ENCODE results near the gene FRMD1.

FRMD1 gene

DNA sequence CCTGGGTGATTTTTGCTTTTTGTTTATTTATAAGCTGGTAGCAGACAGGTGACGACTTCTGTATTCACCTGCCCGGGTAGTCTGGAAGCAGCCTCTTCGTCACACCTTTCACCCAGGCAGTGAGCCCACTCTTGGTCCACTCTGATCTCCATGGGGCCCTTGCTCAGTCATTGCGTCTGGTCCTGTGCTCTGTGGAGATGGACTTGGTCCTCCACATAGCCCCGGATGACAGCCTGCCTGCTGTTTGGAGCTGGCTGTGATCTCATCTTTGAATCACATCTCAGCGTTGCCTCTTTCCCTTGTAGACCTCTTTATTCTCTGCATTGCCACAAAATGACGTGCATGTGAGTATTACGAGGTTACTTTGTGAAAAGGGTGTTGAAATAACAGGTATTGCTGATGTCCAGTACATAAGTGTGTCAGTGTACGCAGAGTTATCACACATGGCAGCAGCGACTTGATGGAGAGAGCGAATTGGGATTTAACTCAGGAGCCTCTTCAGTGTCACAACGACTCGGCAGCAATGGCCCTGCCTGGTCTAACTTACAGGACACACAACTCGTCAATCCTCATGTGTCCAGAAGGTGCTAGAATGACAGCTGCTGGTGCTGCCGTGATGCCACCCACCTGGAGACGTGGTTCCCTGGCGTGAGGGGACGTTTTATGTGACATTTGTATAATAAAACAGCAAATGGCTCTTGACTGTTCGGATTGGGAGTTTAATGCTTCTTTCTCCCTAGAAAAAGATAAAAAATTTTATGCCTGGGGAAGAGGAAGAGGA is 24.2 kb upstream of the FRMD1 start:
- Mint-ChIP-seq H3K4me1 (ENCODE audit: low read depth) (no peaks in the 10 kb centered on the region), H3K4me3 (no peak overlapping the region), H3K27ac (no peak overlapping the region), H3K9me3 (no peaks in the 10 kb centered on the region), H3K27me3 (ENCODE audit: low read depth) (peaks cover 27% of the 10 kb centered on the region), H3K36me3 (ENCODE audit: low read depth) (no peaks in the 10 kb centered on the region)
- DNase-seq (ENCODE audit: low spot score), result no peak

- no peak for DNase-seq (ENCODE audit: low spot score)
- no peak overlapping the region for H3K27ac Mint-ChIP-seq
- peaks cover 27% of the 10 kb centered on the region for H3K27me3 Mint-ChIP-seq (ENCODE audit: low read depth)
- H3K9me3 Mint-ChIP-seq, result no peaks in the 10 kb centered on the region
- H3K4me1 Mint-ChIP-seq (ENCODE audit: low read depth), result no peaks in the 10 kb centered on the region
- no peak overlapping the region for H3K4me3 Mint-ChIP-seq
- H3K36me3 Mint-ChIP-seq (ENCODE audit: low read depth), result no peaks in the 10 kb centered on the region
Measured at GRCh38 chr6:168102315-168102985, 23.4 kb upstream of the FRMD1 start.

DNA sequence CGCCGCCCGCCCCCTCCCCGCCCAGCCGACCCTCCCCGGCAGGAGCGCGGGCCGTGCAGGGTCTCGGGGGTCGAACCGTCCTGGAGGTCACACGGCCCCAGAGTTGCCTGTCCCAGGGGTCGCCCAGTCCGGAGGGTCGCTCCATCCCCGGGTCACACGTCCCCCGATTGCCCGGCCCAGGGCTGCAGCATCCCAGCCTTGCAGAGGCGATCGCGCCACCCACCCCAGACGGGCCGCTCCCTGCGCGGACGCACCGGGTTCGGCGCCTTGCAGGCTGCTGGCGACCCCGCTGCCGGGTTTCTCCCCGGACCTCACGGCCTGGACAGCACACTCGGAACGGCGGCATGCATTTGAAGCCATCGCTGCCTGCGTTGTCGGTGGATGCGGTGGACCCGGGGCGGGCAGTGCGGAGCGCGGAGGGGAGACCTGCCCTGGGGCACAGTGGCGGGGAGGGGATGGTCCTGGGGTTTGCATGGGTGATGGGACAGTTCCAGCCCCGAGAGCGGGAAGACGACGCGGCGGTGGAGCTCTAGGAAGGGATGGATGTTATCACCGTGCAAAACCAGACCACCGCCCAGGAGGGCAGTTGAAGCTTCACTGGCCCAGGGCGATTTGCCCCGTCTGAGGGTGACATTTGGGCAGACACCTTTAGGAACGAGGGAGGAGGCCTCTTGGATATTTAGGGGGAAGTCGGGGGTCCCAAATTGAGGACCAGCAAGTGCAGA is 22.7 kb upstream of the FRMD1 start:
- no peak overlapping the region for H3K4me3 Mint-ChIP-seq
- DNase-seq (ENCODE audit: low spot score), result no peak
- H3K36me3 Mint-ChIP-seq (ENCODE audit: low read depth), result no peaks in the 10 kb centered on the region
- H3K27ac Mint-ChIP-seq, result no peak overlapping the region
- no peaks in the 10 kb centered on the region for H3K4me1 Mint-ChIP-seq (ENCODE audit: low read depth)
- H3K27me3 Mint-ChIP-seq (ENCODE audit: low read depth), result peaks cover 27% of the 10 kb centered on the region
- no peaks in the 10 kb centered on the region for H3K9me3 Mint-ChIP-seq

DNA sequence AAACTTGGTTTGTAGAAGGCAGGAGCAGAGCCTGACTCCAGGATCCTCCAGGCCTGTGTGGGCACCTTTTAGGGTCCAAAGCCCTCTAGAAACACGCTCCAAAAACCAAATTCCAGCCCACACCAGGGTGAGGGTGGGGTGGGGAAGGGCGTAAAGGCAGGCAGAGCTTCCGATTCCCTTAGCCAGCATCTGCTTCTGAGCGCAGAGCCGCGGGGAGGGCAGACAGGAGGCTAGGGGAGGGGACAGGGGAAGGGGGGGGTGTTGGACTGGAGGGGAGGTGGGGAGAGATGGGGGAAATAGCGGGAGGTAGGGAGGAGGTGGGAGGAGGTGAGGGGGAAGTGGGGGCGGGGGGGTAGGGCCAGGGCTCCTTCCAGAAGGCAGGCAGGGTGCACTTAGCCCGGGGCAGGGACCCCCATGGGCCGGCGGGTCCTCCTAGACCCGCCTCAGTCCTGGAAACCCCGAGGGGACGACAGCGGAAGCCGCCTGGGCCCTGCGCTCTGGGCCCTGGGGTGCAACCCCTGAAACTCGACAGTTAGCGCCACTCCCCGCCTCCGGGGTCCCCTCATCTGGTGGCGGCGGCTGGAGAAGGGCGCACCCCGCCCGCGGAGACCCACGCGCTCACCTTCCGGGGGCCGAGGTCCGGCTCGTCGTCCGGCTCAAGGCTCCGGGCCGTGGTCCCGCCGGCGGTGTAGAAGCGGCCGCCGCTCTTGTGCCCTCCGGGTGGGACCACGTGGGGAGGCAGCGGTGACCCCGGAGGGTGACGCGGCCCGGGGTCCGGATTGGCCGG is 22.0 kb upstream of the FRMD1 start:
- no peaks in the 10 kb centered on the region for H3K4me1 Mint-ChIP-seq (ENCODE audit: low read depth)
- no peaks in the 10 kb centered on the region for H3K36me3 Mint-ChIP-seq (ENCODE audit: low read depth)
- no peak overlapping the region for H3K4me3 Mint-ChIP-seq
- no peak overlapping the region for H3K27ac Mint-ChIP-seq
- peaks cover 27% of the 10 kb centered on the region for H3K27me3 Mint-ChIP-seq (ENCODE audit: low read depth)
- H3K9me3 Mint-ChIP-seq, result no peaks in the 10 kb centered on the region
- no peak for DNase-seq (ENCODE audit: low spot score)

- H3K4me3 Mint-ChIP-seq, result no peak overlapping the region
- H3K36me3 Mint-ChIP-seq (ENCODE audit: low read depth), result no peaks in the 10 kb centered on the region
- H3K27me3 Mint-ChIP-seq (ENCODE audit: low read depth), result peaks cover 27% of the 10 kb centered on the region
- H3K4me1 Mint-ChIP-seq (ENCODE audit: low read depth), result no peaks in the 10 kb centered on the region
- H3K27ac Mint-ChIP-seq, result no peak overlapping the region
- no peaks in the 10 kb centered on the region for H3K9me3 Mint-ChIP-seq
- no peak for DNase-seq (ENCODE audit: low spot score)
Measured at GRCh38 chr6:168100011-168100802, 21.2 kb upstream of the FRMD1 start.

DNA sequence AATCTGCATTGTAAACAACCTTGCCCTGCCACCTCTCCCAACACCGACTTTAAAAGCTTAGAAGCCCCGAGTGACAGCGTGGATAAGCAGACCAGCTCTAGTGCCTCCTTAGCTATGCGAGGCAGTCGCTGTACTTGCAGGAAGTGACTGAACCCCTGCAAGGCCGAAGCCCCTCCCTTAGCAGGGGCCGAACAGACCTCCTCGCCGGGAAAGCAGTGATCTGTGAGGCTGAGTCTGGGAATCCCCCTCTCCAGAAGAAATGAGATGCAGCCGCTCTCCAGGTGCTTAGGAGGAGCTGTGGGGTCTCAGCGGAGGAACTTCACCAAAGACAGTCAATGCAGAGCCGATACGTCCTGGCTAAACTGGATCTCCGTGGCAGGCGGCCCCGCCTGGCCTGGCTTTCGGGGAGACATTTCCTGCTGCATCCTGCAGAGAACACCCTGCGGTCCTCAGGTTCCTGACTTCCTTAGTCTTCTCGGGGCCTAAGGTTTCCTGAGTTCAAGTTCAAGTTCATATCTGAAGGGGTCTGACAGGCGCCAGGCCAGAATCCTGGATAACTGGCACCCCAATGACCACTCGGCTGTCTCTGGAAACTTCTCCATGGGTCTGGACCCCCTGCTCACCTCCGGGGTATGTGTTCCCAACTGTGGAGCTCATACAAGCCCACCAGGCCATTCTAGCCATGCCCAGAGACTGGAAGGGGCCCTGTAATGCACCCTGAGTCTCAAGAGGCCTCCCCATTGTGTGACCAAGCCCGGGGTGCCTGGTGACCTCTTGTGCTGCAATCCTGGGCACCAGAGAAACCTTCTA is 20.4 kb upstream of the FRMD1 start:
- no peaks in the 10 kb centered on the region for H3K4me1 Mint-ChIP-seq (ENCODE audit: low read depth)
- H3K9me3 Mint-ChIP-seq, result no peaks in the 10 kb centered on the region
- H3K27me3 Mint-ChIP-seq (ENCODE audit: low read depth), result peaks cover 27% of the 10 kb centered on the region
- DNase-seq (ENCODE audit: low spot score), result no peak
- H3K4me3 Mint-ChIP-seq, result no peak overlapping the region
- no peaks in the 10 kb centered on the region for H3K36me3 Mint-ChIP-seq (ENCODE audit: low read depth)
- H3K27ac Mint-ChIP-seq, result no peak overlapping the region

- Mint-ChIP-seq H3K27me3 (ENCODE audit: low read depth) (peaks cover 23% of the 10 kb centered on the region), H3K27ac (no peak overlapping the region), H3K4me1 (ENCODE audit: low read depth) (no peaks in the 10 kb centered on the region), H3K4me3 (no peak overlapping the region), H3K9me3 (no peaks in the 10 kb centered on the region), H3K36me3 (ENCODE audit: low read depth) (no peaks in the 10 kb centered on the region)
- no peak for DNase-seq (ENCODE audit: low spot score)
Measured at GRCh38 chr6:168098431-168098861, 19.4 kb upstream of the FRMD1 start.

DNA sequence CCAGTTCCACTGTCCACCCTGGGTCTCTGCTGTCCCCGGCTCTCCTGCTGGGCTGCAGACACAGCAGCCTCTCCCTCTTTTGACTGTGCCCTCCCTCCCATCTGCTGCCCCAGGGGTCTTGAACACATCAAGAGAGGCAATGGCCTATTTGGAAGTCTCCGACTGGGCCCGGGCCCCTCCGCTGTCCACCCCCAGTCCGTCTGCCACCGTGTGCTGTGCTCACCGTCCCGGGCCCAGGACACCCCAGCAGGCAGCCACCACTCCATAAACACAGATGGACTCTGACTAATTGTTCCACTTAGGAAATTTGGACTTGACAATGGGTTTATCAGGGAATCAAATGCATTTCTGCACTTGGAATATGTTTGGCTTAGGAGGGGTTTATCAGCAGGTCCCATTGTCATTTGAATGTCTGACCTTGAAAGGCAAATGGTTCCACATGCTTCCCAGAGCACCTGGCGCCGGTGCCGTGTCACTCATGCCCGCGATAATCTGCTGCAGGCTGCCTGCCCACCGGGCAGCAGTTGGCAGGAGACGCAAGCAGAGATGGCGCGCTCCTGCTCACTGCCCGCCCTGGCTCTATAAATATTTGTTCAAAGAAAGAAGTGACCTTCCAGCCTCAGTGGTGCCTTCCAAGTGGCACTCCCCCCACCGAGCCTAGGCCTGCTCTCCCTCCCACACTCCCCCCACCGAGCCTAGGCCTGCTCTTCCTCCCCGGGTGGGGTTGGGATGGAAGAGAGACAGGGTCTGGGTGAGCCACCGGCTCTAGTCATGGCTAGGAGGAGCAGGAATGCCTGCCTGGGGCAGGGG is 18.8 kb upstream of the FRMD1 start:
- no peaks in the 10 kb centered on the region for H3K36me3 Mint-ChIP-seq (ENCODE audit: low read depth)
- H3K4me1 Mint-ChIP-seq (ENCODE audit: low read depth), result no peaks in the 10 kb centered on the region
- H3K4me3 Mint-ChIP-seq, result no peak overlapping the region
- DNase-seq (ENCODE audit: low spot score), result no peak
- no peaks in the 10 kb centered on the region for H3K9me3 Mint-ChIP-seq
- peaks cover 17% of the 10 kb centered on the region for H3K27me3 Mint-ChIP-seq (ENCODE audit: low read depth)
- H3K27ac Mint-ChIP-seq, result no peak overlapping the region

- Mint-ChIP-seq H3K27ac (no peak overlapping the region), H3K36me3 (ENCODE audit: low read depth) (no peaks in the 10 kb centered on the region), H3K27me3 (ENCODE audit: low read depth) (peaks cover 11% of the 10 kb centered on the region), H3K9me3 (no peaks in the 10 kb centered on the region), H3K4me1 (ENCODE audit: low read depth) (no peaks in the 10 kb centered on the region), H3K4me3 (no peak overlapping the region)
- DNase-seq (ENCODE audit: low spot score), result no peak
Measured at GRCh38 chr6:168097221-168097620, 18.2 kb upstream of the FRMD1 start.

DNA sequence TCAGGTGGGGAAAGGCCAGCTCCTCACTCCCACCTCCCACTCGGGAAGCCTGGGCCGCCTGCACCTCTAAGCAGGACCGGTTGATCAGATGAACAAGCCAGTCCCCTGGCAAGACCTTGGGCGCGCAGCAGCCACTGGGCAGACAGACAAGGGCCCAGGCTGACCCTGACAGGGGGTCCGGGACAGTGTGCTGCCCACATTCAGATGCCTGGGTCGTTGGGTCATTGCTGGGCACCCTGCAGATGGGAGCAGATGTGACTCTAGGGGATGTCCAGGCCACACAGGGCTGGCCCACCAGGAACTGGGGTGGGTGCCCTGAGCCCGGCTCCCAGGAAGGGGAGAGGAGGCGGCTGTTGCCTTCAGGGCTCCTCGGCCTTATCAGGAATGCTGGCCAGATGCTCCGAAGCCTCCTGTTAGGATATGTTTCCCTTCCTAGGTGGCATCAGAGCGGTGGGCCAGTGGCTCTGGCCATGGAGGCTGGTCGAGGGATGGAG is 17.3 kb upstream of the FRMD1 start:
- no peaks in the 10 kb centered on the region for H3K9me3 Mint-ChIP-seq
- no peak overlapping the region for H3K27ac Mint-ChIP-seq
- no peaks in the 10 kb centered on the region for H3K36me3 Mint-ChIP-seq (ENCODE audit: low read depth)
- no peak for DNase-seq (ENCODE audit: low spot score)
- H3K4me1 Mint-ChIP-seq (ENCODE audit: low read depth), result no peaks in the 10 kb centered on the region
- H3K27me3 Mint-ChIP-seq (ENCODE audit: low read depth), result peaks cover 5% of the 10 kb centered on the region
- no peak overlapping the region for H3K4me3 Mint-ChIP-seq

GRCh38 chr6:168095716-168096250 is 16.8 kb upstream of the FRMD1 start:
- no peaks in the 10 kb centered on the region for H3K36me3 Mint-ChIP-seq (ENCODE audit: low read depth)
- no peak overlapping the region for H3K4me3 Mint-ChIP-seq
- H3K9me3 Mint-ChIP-seq, result no peaks in the 10 kb centered on the region
- no peak overlapping the region for H3K27ac Mint-ChIP-seq
- no peaks in the 10 kb centered on the region for H3K4me1 Mint-ChIP-seq (ENCODE audit: low read depth)
- H3K27me3 Mint-ChIP-seq (ENCODE audit: low read depth), result peaks cover 5% of the 10 kb centered on the region
- DNase-seq (ENCODE audit: low spot score), result no peak
